Measurements from ENCODE around the gene SPTB. TPM values are rescaled to one million over a fixed set of nuclear protein-coding genes. Genes with fewer than 3 reads are reported as not detected.

Gene SPTB
- total RNA-seq, 2 donors from 2014 or later: 5.6 to 9.9 TPM

DNA sequence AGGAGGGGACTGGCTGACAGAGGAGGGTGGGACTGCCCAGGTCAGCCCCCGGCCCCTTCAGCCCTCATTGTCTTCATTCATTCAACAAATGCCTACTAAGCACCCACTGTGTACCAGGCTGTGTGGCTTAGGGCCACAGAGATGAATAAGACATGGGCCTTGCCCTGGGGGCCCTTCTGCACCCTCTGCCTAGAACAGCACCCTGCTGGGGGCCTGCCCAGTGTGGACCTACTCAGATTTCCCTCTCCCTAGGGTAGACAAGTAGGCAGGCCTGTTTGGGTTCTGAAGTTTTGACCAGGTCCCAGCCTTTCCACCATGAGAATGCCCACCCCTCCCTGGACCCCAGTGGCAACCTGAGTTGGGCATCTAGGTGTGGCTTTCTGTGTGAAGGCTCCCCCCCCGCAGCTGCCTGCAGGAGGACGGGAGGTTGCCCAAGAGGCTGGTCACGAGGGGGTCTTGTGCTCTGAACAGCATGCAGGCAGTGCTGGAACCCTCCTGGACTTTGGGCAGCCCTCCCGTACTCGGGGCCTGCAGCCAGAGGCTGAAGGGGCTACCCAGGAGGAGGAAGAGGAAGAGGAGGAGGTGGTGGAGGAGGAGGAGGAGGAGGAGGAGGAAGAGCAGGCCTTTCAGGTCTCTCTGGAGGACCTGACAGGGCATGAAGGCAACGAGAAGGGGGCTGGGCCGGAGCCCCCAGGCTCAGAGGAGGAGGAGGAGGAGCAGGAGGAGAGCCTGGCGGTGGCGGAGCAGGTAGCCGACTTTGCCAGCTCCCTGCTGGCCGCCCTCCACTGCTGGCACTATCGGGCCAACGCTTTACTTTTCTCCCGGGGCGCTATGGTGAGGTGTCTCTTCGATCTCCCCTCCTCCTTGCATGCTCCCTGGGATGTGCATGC lies 142.1 kb downstream of the SPTB start:
- peaks cover 11 to 52% of the 10 kb centered on the region in 2 donors for H3K4me1 ChIP-seq (ENCODE audit: control insufficient read depth in 1 of 2, low read depth in 2 of 2)
- H3K9me3 ChIP-seq: no peaks in the 10 kb centered on the region
- no peak overlapping the region for H3K4me3 ChIP-seq
- H3K27me3 ChIP-seq (replicated peaks; ENCODE audit: insufficient read depth): no peaks in the 10 kb centered on the region
- H3K36me3 ChIP-seq: peaks cover 73% of the 10 kb centered on the region
- TF ChIP-seq, protein P1, sequence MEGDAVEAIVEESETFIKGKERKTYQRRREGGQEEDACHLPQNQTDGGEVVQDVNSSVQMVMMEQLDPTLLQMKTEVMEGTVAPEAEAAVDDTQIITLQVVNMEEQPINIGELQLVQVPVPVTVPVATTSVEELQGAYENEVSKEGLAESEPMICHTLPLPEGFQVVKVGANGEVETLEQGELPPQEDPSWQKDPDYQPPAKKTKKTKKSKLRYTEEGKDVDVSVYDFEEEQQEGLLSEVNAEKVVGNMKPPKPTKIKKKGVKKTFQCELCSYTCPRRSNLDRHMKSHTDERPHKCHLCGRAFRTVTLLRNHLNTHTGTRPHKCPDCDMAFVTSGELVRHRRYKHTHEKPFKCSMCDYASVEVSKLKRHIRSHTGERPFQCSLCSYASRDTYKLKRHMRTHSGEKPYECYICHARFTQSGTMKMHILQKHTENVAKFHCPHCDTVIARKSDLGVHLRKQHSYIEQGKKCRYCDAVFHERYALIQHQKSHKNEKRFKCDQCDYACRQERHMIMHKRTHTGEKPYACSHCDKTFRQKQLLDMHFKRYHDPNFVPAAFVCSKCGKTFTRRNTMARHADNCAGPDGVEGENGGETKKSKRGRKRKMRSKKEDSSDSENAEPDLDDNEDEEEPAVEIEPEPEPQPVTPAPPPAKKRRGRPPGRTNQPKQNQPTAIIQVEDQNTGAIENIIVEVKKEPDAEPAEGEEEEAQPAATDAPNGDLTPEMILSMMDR (IDR thresholded peaks at IDR 0.05): no peak
- H3K27ac ChIP-seq: peak overlapping the region; percentile 46 to 55
- ATAC-seq (ENCODE audit: insufficient number of reproducible peaks, low FRiP score, low read depth) (no peak), DNase-seq (ENCODE audit: low spot score) (no peak)

DNA sequence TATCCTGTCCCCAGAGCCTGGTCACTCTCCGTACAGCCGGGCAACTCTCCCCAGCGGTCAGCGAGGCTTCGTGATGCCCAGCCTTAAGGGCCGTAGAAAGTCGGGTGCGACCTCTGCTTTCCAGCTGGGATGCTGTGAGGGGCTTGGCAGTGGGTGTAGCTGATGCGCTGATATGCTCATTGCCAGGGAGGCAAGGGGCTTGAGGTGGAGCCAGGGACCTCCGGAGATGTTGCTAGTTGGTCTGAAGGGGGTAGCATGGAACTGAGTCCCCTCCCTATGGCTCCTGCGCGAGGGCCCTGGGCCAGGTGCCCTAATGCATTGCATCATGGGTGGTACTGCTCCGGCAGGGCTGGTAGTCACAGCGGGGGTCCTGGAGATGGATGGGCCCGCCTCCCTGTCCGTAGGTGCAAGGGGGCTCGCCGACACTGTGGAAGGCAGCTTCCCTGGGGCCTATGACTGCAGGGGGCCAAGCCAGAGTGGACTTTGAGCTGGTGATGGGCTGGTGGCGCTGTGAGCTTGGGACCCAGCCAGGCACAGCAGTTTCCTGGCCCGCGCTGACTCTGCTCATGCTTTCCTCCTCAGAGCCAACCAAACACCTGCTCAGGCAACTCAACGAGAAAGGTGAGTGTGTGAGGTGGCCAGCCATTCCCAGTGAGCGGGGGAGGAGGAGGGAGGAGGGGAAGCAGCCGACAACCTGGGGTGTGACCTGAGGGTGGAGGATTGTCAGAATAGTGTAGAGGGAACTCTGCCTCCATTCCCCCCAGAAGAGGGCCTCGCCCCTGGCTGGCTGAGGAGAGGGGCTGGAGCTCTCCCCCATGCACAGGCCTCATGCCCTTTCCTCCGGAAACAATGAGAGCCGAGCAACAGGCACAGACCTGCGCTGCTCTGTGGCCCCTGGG lies 143.2 kb downstream of the SPTB start:
- ATAC-seq (ENCODE audit: insufficient number of reproducible peaks, low FRiP score, low read depth): no peak

DNA sequence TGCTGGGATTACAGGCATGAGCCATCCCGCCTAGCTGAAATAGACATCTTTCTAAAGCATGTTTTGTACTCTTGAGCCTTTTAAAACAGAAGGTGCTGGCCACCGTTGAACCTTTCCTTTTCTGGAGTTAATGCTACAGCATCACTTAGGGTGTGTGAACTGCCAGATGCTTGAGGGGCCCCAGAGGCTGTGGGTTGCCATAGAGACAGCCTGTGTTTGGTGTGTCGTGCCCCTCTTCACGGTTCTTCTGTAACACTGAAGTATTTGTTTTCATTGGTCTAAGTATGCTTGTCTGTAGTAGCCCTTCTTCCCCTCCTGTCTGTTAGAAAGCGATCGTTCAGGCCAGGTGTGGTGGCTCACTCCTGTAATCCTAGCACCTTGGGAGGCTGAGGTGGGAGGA lies 144.7 kb downstream of the SPTB start:
- Histone ChIP-seq H3K36me3 (peaks cover 74% of the 10 kb centered on the region), H3K27ac (peak overlapping the region; percentile 19 to 37), H3K4me1 (ENCODE audit: control insufficient read depth in 1 of 2, low read depth in 2 of 2) (peaks cover 11 to 54% of the 10 kb centered on the region in 2 donors), H3K9me3 (no peaks in the 10 kb centered on the region), H3K27me3 (replicated peaks; ENCODE audit: insufficient read depth) (no peaks in the 10 kb centered on the region), H3K4me3 (no peak overlapping the region)
- no peak for ATAC-seq (ENCODE audit: insufficient number of reproducible peaks, low FRiP score, low read depth)
- TF ChIP-seq, protein P1 (IDR thresholded peaks at IDR 0.05): no peak
- DNase-seq (ENCODE audit: low spot score): no peak

More for the DNA sequence above, 143.2 kb downstream of the SPTB start:
- TF ChIP-seq, protein P1 (IDR thresholded peaks at IDR 0.05): no peak
- no peaks in the 10 kb centered on the region for H3K9me3 ChIP-seq
- no peak overlapping the region for H3K4me3 ChIP-seq
- peak overlapping the region; percentile 46 to 55 for H3K27ac ChIP-seq
- H3K4me1 ChIP-seq (ENCODE audit: control insufficient read depth in 1 of 2, low read depth in 2 of 2): peaks cover 11 to 54% of the 10 kb centered on the region in 2 donors
- peaks cover 73% of the 10 kb centered on the region for H3K36me3 ChIP-seq
- DNase-seq (ENCODE audit: low spot score): no peak
- no peaks in the 10 kb centered on the region for H3K27me3 ChIP-seq (replicated peaks; ENCODE audit: insufficient read depth)

DNA sequence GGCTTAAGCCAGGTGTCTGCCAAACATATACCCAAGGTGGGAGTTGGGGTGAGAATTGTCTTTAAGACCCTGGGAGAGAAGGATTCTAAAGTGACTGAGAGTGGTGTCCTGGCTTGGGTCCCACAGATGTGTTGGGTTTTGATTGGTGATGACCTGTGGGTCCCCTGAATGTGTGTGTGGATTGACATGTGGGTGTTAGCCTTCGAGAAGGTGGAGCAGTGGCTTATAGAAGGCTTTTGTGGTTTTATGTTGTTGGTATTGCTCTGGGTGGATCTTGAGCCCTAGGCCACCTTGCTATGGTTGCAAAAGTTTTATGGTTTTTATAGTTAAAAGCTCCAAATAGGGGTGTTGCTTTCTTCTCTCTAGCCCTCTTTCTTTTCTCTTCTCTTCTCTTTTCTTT lies 145.8 kb downstream of the SPTB start:
- Histone ChIP-seq H3K36me3 (peaks cover 74% of the 10 kb centered on the region), H3K27ac (peak overlapping the region; percentile 35 to 66), H3K27me3 (replicated peaks; ENCODE audit: insufficient read depth) (no peaks in the 10 kb centered on the region), H3K9me3 (no peaks in the 10 kb centered on the region), H3K4me3 (no peak overlapping the region), H3K4me1 (ENCODE audit: control insufficient read depth in 1 of 2, low read depth in 2 of 2) (peaks cover 11 to 54% of the 10 kb centered on the region in 2 donors)
- ATAC-seq (ENCODE audit: insufficient number of reproducible peaks, low FRiP score, low read depth): no peak
- no peak for DNase-seq (ENCODE audit: low spot score)
- TF ChIP-seq, protein P1 (IDR thresholded peaks at IDR 0.05): no peak

DNA sequence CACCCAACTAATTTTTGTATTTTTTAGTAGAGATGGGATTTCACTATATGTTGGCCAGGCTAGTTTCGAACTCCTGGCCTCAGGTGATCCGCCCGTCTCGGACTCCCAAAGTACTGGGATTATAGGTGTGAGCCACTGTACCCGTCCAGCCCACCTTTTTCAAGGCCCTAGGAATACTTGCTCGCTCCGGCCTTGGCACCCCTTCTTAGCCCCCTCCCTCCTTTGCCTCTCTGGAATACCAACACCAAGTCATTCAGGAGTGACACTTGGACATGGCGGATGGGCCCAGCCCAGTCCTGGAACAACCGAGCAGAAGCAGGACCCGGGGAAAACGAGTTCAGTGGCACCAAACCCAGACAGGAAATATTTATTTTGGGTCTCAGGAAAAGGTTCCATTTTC lies 146.4 kb downstream of the SPTB start:
- H3K27me3 ChIP-seq (replicated peaks; ENCODE audit: insufficient read depth): no peaks in the 10 kb centered on the region
- no peak overlapping the region for H3K4me3 ChIP-seq
- no peaks in the 10 kb centered on the region for H3K9me3 ChIP-seq
- peak overlapping the region; percentile 35 to 66 for H3K27ac ChIP-seq
- peaks cover 11 to 49% of the 10 kb centered on the region in 2 donors for H3K4me1 ChIP-seq (ENCODE audit: control insufficient read depth in 1 of 2, low read depth in 2 of 2)
- ATAC-seq (ENCODE audit: insufficient number of reproducible peaks, low FRiP score, low read depth) (no peak), DNase-seq (ENCODE audit: low spot score) (no peak)
- peaks cover 74% of the 10 kb centered on the region for H3K36me3 ChIP-seq
- TF ChIP-seq, protein P1 (IDR thresholded peaks at IDR 0.05): no peak

Data from thoracic aorta (tissue), 2 donors.